ENCODE measurements around the gene SEMA6C.
"Not testable (repeated sequence)": the region's sequence is repeated elsewhere in the genome, so short reads cannot be mapped to it uniquely, and the experiment has no call there.

The SEMA6C gene, protein sequence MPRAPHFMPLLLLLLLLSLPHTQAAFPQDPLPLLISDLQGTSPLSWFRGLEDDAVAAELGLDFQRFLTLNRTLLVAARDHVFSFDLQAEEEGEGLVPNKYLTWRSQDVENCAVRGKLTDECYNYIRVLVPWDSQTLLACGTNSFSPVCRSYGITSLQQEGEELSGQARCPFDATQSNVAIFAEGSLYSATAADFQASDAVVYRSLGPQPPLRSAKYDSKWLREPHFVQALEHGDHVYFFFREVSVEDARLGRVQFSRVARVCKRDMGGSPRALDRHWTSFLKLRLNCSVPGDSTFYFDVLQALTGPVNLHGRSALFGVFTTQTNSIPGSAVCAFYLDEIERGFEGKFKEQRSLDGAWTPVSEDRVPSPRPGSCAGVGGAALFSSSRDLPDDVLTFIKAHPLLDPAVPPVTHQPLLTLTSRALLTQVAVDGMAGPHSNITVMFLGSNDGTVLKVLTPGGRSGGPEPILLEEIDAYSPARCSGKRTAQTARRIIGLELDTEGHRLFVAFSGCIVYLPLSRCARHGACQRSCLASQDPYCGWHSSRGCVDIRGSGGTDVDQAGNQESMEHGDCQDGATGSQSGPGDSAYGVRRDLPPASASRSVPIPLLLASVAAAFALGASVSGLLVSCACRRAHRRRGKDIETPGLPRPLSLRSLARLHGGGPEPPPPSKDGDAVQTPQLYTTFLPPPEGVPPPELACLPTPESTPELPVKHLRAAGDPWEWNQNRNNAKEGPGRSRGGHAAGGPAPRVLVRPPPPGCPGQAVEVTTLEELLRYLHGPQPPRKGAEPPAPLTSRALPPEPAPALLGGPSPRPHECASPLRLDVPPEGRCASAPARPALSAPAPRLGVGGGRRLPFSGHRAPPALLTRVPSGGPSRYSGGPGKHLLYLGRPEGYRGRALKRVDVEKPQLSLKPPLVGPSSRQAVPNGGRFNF

DNA sequence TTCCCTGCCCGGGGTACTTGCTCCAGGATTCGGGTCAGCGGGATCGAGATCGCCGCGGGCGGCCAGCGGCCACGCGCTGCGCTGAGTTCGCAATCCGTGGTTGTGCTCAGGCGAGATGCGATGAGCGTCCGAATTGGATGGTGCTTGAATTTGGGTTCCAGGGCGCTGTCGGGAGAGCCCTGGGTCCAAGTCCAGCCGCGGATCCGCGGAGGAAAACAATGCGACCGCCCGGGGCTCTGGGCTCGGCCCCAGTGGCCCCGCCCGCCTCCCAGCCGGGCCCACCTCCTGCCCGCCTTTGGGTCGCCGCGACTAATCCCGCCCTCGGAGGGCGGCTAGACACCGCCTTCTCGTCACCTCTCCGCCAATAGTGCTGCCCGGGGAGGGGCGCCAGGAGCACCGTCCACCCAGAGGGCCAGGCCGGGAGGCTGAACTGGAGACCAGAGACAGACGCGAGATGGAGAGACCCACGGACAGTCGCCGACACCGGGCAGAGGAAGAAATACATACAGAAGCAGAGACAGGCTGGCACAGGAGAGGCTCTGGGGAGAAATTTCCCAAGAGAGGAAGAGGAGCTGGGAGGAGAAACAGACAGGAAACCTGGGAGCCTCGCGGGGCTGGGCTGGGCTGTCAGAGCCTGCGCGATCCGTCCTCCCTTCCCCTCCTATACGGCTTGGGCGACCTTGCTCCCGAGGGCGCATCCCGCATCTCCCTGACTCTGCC is at the start of gene SEMA6C:
Gene SEMA6C (minus strand): TSS at position 220 of the 720 bp plus-strand sequence. CDS start 4,010 bp downstream, outside the sequence.
- DNase-seq (ENCODE audit: low spot score): peak; percentile 88

DNA sequence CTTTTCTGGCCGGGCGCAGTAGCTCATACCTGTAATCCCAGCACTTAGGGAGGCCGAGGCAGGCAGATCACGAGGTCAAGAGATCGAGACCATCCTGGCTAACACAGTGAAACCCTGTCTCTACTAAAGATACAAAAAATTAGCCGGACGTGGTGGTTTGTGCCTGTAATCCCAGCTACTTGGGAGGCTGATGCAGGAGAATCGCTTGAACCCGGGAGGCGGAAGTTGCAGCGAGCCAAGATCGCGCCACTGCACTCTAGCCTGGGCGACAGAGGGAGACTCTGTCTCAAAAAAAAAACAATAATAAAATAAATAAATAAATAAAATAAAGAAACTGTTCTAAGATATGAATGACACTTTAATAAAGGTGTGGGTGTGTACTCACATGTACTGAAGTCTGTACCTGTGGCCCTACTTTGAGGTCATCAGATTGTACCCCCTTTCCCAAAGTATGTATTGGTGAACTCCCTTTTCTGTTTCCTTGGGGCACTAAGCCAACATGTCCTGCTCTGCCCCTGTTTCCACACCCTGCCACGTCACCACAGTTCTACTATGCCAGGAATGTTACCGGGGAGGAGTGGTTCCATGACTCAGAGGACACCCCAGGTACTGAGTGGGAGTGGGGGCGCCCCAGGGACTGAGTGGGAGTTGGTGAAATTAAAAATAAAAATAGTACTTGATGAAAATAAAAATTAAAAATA is 48.6 kb upstream of the SEMA6C start:
- DNase-seq (ENCODE audit: low spot score): not testable (repeated sequence)

DNA sequence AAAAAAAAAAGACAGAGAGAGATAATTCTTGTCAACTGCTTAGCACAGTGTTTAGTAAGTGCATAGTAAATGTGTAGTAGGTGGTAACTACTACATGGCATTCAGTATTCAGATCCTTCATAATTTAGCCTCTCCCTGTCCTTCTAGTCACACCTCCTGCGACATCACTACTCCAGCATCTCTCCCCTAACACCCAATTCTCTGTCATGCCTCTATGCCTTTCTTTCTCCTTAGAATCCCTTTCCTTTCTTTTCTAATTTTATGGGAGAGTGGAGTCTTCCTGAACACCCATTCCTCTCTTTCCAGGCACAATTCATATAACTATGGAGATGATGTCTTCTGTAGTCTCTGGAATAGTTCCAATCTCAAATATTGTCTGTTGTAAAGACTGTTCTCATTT is 47.4 kb upstream of the SEMA6C start:
- DNase-seq (ENCODE audit: low spot score): no peak

DNA sequence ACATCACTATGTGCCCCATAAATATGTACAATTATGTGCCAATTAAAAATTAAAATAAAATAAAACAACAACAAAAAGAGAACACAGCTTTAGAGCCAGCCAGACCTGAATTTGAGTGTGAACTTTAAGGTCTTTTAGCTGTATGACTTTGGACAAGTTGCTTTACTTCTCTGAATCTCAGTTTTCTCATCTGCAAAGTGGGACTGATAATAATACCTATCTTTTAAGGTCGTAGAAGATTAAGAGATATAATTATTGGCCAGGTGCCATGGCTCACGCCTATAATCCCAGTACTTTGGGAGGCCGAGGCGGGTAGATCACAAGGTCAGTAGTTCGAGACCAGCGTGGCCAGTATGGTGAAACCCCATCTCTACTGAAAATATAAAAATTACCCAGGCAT is 46.9 kb upstream of the SEMA6C start:
- DNase-seq (ENCODE audit: low spot score): no peak

DNA sequence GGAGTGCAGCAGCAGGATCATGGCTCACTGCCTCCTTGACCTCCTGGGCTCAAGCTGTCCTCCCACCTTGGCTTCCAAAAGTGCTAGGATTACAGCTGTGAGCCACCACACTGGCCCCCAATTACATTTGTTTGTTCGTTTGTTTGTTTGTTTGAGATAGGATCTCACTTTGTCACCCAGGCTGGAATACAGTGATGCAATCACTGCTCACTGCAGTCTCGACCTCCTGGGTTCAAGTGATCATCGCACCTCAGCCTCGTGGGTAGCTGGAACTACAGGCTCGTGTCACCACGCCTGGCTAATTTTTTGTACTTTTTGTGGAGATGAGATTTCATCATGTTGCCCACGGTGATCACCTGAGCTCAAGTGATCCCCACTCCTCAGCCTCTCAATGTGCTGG is 45.6 kb upstream of the SEMA6C start:
- DNase-seq (ENCODE audit: low spot score): no peak

DNA sequence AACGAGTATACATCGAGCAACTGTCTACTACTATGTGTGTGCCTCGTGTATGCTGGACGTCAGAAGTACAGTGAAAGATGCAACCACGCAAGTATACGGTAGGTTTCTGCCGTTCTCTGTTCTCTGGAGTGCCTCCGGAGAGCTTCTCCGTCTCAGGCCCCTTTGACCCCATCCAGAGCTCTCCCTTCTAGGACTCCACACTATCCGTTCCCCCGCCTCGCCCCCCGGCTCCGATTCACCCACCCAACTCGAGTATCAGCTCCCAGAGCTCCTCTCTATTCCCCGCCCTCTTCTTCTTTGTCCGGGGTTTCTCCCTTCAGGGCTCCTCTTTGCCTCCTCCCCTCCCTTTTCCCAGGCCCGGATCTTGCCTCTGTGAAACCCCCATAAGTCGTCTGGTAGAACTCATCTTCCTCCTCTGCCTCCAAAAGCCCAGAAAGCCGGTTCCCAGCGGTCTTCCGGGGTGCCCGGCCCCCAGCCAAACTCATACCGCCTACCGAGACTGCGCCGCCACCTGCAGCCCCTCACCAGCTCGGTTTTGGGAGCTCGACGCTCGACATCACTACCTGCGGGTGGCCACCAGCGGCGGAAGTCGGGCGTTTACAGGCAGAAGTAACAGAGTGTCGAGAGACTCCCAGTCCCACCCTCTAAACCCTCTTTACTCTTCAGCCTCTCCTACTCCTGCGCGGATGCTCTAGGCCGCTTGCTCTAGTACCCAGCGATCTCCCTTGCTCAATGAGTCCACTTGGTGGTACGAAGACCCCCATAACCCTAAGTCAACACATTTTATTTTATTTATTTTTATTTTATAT is 43.4 kb upstream of the SEMA6C start, which contains the start of gene VPS72:
Gene VPS72 (minus strand): TSS at position 561 of the 809 bp plus-strand sequence. CDS start 76 bp downstream, at position 485.
- peak; percentile 91 for DNase-seq (ENCODE audit: low spot score)

DNA sequence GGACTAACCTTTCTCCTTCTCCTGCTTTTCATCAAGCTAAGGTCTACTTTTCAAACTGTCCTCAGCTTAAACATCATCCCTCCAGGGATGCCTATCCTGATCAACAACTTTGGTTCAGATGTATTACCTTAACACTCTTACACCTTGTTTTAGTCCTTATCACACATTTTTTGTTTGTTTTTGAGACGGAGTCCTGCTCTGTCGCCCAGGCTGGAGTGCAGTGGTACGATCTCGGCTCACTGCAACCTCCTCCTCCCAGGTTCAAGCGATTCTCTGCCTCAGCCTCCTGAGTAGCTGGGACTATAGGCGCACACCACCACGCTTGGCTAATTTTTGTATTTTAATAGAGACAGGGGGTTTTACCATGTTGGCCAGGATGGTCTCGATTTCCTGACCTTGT is 42.2 kb upstream of the SEMA6C start:
- not testable (repeated sequence) for DNase-seq (ENCODE audit: low spot score)

DNA sequence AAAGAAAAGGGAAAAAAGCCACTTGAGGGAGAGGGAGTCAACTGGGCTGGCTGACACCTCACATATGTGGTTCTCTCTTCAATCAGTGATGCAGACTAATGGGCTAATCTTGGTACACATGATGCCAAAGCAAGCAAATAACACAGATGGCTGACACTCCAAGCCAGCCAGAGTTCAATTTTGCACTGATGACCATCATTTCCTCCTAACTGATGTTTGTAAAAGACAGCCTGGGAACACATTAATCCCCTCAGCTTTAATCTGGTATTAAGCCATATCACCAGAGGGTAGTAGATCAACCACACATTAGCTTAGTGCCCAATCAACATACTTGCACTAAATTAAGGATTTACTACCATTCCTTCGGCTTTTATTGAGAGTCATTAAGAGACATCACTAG is 40.8 kb upstream of the SEMA6C start:
- DNase-seq (ENCODE audit: low spot score): no peak

DNA sequence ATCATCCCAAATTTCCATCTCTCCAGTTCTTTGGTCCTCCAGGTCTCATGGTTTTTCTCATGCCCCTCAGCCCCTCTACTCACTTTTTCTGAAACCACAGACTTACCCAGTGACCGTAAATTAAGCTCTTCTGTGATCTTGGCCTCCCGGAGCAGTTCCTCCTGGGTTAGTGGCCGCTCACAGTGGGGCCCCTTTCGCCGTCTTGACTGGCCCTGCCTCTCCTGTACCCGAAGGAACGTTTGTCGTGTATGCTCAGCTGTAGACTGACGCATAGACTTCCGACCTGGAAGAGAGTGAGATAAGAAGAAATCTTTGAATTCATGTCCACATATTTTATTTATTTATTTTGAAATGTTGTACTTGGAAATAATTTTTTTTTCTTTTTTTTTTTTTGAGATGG is 37.8 kb upstream of the SEMA6C start:
- no peak for DNase-seq (ENCODE audit: low spot score)

DNA sequence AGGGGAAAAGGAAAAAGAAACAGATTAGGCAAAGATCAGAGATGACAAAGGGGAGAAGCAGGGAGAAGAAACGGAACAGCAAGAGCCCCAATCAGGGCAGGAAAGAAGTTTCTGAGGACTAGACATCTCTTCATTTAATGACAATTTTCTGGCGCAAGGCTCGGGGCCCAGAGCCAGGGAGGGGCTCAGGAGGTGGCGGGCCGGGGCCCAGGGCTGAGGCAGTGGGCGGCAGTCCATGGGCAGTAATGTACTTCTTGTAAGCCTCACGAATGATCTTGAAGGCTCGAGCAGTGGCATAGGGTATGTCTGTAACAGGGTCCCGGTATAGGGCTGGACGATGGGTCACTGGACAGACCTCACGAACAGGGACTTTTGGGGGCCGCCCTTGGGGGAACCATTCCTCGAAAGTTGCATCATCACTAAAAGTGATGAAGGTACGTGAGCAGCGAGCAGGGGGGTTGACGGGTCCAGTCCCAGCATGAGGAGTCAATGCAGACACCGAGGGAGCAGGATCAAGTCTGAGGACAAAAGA is 30.1 kb upstream of the SEMA6C start:
- DNase-seq (ENCODE audit: low spot score): no peak

DNA sequence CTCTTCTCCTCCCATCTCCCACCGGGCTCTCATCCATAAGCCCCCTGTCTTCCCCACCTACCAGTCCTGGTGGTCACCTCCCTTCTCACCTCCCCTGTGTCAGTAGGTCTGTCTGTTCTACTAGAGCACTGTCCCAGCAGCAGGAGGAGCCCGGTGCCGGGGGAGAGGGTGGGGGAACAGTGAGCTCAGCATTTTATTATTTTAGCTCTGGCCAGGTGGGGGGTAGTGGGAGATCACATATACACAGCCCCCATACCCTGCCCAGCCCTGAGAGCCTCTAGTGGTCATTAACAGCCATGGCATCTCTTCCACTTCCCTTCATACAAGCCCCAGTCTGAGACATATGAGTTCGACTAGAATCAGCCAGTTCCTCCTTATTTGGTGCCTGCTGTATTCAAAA is 29.4 kb upstream of the SEMA6C start, which contains the start of gene TMOD4:
Gene TMOD4 (minus strand): TSS at position 119 of the 400 bp plus-strand sequence. CDS start 1,106 bp downstream, outside the sequence.
- no peak for DNase-seq (ENCODE audit: low spot score)

DNA sequence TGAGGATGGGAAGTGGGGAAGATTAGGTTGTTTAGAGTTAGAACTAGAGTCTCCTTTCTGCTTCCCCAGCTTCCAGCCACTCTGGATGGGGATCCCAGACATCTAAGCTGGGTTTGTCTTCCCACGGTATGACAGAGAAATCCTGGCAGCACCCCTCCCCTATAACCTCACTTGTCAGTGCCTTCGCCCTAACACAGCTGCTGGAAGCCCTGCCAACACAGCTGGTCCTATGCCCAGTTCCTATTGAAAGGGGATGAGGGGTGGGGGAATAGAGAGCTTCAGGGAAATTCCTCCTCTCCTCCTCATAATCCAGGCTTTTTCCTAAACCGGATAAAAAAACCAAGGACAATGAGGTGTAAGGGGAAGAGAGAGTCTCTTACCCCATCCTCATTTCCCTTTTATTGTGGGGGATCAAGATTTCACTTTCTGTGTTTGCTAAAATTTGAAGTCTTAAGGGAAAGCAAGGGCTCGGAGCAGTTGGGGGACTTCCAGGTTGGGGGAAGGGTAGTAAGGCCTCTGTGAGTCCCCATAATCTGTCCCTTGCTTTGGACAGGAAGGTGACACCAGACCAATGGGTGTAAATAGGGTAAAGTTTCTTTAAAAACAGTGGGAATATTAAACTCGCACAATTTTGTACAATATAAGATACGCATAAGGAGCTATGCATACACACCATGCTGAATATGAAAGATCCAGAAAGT is 28.8 kb upstream of the SEMA6C start:
- DNase-seq (ENCODE audit: low spot score): no peak

DNA sequence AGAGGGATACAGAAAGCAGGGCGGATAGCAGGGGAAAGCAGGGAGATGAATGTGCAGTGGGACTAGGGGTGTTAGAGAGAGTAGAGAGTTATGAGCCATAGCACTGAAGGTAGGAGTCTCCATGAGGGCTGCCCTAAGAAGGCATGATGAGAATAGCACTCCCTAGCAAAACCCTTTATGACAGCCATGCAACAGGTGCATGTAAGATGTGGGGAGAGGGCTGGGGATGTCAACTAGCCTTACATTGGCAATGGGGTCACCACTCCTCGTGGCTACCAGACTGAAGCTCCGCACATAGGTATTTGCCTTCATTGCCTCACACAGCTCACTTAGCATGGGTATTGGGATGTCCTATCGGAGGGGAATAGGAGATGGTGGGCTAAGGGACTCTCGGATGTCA is 24.8 kb upstream of the SEMA6C start:
- DNase-seq (ENCODE audit: low spot score): no peak

DNA sequence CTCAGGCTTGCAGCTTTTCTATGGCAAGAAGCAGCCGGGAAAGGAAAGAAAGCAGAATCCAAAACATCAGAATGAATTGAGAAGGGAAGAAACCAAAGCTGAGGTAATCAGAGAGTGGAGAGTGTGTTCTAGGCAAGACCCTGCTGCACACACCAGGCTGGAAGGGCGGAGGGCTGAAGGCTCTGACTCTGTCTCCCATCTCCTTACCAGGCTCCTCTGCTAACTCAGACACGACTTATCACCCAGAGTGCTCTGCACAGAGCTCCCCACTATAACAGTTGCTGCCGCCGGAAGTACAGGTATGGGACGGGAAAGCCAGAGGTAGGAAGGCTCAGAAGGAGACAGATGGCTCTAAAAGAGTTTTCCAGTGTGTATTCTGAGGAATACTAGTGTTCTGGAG is 20.7 kb upstream of the SEMA6C start:
- DNase-seq (ENCODE audit: low spot score): no peak

DNA sequence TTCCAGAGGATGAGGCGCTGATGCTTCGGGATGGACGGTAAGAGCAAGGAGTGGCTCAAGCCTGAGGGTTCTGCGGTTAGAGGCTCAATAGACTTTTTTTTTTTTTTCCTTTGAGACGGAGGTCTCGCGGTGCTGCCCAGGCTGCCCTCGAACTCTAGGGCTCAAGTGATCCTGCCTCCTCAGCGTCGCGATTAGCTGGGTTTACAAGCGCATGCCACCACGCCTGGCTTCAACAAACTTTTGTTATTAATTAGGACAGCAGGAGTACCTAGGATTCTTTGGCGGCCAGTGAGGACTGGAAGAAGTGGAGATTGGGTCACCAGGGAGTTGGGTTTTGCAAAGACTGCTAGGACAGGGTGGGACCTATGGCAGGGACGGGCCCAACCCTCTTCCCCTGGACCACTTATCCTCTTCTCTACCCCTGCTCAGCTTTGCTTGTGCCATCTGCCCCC is 20.1 kb upstream of the SEMA6C start:
- no peak for DNase-seq (ENCODE audit: low spot score)

DNA sequence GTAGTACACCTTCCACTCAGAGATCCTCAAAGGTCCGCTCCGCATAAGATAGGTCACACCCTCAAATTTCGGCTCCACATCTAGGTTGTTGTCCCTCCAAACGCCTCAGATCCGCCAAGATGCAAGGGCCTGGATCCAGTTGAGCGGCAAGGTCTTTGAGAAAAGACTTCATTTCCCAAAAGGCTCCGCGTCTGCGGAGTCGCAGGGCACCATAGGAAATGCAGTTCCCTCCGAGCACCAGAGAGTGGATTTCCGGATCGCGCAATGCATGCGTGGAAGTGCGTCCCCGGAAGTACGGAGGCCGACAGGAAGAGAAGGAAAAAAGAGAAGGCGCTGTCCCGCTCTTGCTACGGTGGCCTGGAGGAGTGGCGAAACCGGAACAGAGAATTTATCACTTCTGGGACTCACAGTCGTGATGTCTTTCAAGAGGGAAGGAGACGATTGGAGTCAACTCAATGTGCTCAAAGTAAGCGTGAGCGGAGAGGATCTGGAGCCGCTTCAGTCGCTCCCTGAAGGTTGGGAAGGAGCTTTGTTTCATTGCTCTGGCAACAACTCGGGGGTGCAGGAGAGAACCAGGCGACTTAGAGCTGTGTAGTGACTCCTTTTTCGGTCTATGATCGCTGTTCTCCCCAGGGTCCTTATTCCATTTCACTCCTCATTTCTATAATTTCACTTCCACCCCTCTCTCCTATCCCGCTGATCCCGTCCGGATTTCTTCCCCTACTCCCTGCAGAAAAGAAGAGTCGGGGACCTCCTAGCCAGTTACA is 19.5 kb upstream of the SEMA6C start, which contains the start of the genes LYSMD1 and SCNM1:
Gene LYSMD1 (minus strand): TSS at position 165 of the 767 bp plus-strand sequence. CDS start 644 bp downstream, outside the sequence.
Gene SCNM1 (plus strand): TSS at position 407 of the 767 bp plus-strand sequence. CDS start 9 bp downstream, at position 416.
- peak; percentile 98 for DNase-seq (ENCODE audit: low spot score)

DNA sequence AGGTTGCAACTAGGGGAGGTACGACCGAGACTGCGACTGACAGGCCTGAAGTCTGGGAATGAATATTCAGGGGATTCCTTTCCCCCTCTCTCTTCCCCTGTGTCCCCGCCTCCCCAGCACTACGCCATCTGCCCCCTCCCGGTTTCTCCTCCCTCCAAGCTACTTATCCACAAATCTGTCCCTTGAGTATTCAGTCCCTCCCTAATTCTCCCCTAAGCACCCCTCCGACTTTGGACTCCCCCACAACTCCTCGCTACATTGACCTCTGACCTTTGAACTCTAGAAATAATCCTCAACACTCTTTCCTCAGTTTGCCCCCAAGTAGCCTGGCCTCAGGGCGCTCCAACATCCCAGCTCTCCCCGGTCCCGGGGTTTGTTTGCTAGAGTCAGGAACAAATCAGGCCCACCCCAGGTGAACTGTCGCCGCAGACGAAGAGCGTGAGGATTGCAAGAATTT is 18.9 kb upstream of the SEMA6C start:
- DNase-seq (ENCODE audit: low spot score): no peak

DNA sequence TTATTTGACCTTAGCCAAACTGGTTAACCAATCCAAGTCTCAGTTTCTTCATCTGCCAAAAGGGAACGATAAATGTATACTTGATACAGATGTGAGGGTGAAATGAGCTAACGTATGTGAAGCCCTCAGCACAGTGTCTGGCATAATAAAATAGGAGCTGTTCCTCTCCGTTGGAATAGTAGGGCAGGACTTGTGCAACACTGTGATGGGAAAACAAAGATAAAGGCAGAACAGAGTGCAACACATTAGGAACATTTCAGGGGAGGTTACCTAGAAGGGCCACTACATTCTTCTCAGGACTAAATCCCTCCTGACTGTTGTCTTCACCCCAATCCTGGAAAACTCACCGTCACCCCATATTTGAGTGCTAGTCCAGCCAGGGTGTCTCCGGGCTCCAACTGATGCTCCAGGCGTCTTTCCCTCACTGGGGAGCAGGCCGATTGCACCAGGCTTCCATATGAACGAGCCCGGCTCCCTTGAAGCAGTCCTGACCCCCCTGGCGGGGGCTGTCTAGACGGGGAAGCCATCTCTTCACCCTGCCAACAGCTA is 18.4 kb upstream of the SEMA6C start:
- no peak for DNase-seq (ENCODE audit: low spot score)
